K562 (cell line): ENCODE results near the gene TDRKH.

Experiments used
- CTCF ChIP-seq, 3 experiments: IDR thresholded peaks in 2 of 3; conservative IDR thresholded peaks in 1 of 3; 2 replicates each; pipeline ENCODE4 v1.5.1; 2011 to 2012; ENCODE audit warnings: low read length in 3 of 3, mild to moderate bottlenecking in 3 of 3, control low read depth in 2 of 3, improper control_type of control experiment in 1 of 3, inconsistent platforms in 1 of 3, low read depth in 1 of 3, mixed read lengths in 1 of 3, moderate library complexity in 1 of 3; ENCODE audit not compliant: insufficient read depth in 2 of 3
- DPF2 ChIP-seq: fragments of 450-650 bp; IDR thresholded peaks from 2 replicates; pipeline ENCODE4 v1.6.1; 2016
- HES1 ChIP-seq: fragments of 450-650 bp; IDR thresholded peaks from 2 replicates; pipeline ENCODE4 v1.6.1; 2016; ENCODE audit warnings: low read depth, mild to moderate bottlenecking, moderate library complexity
- SP2 ChIP-seq: IDR thresholded peaks from 2 replicates; pipeline ENCODE4 v1.6.1; 2011; ENCODE audit warnings: mild to moderate bottlenecking, low read depth, low read length, moderate library complexity; ENCODE audit not compliant: poor library complexity, severe bottlenecking; ENCODE audit errors: extremely low read depth
- ZNF217 ChIP-seq: sonication (generic); formaldehyde crosslinking; IDR thresholded peaks from 2 replicates; pipeline ENCODE4 v1.8.0; 2022; ENCODE audit warnings: mild to moderate bottlenecking, missing genetic modification reagents

- no peak for TF ChIP-seq DPF2
- TF ChIP-seq HES1, result no peak
- no peak for TF ChIP-seq CTCF (IDR thresholded peaks at IDR 0.05 in 2 of 3, conservative IDR thresholded peaks at IDR 0.05 in 1 of 3; ENCODE audit: insufficient read depth in 2 of 3, low read depth in 1 of 3, low read length in 3 of 3)
- TF ChIP-seq ZNF217 (CRISPR knock-in tag), result no peak
- no peak for TF ChIP-seq SP2
These were observed 32.1 kb upstream of the TDRKH start for GRCh38 chr1:151822404-151822803.
